HepG2 (cell line): Measurements from ENCODE around the gene MPV17L2. TPM values are rescaled to one million over a fixed set of nuclear protein-coding genes. Genes with fewer than 3 reads are reported as not detected.

ENCODE experiments used
- EP300 ChIP-seq, 3 experiments: sonication (generic) in 1 of 3; formaldehyde crosslinking in 1 of 3; IDR thresholded peaks; 2 replicates each; pipeline versions ENCODE4 v1.5.1 to v1.6.1; 2011 to 2020; ENCODE audit warnings: low read depth in 2 of 3, low read length in 2 of 3, borderline replicate concordance in 1 of 3, improper control_type of control experiment in 1 of 3, mild to moderate bottlenecking in 1 of 3, missing genetic modification reagents in 1 of 3, moderate library complexity in 1 of 3
- HNRNPH1 ChIP-seq: fragments of 200-400 bp; formaldehyde crosslinking; optimal IDR thresholded peaks from 2 replicates; pipeline ENCODE3; 2017; ENCODE audit warnings: mild to moderate bottlenecking, low read depth, low read length
- MEF2D ChIP-seq: sonication (generic); formaldehyde crosslinking; IDR thresholded peaks from 2 replicates; pipeline ENCODE4 v1.5.1; 2020; ENCODE audit warnings: mild to moderate bottlenecking, missing genetic modification reagents
- PHF21A ChIP-seq: sonication (generic); formaldehyde crosslinking; IDR thresholded peaks from 2 replicates; pipeline ENCODE4 v1.5.0; 2020; ENCODE audit warnings: mild to moderate bottlenecking, missing genetic modification reagents
- polyA plus RNA-seq, 8 experiments: library from polyadenylated mRNA; depleted of rRNA in 3 of 8; stranded (reverse) in 7 of 8; unstranded in 1 of 8; fragments of >200 nt; fragmentation: Illumina TruSeq in 4 of 8; extraction: Trizol in 4 of 8; gene quantifications; 2 replicates each; pipeline versions ENCODE4 v1.2.1 to v1.2.3, GENCODE V29; 2011 to 2016; ENCODE audit warnings: low read depth in 4 of 8, missing spikeins in 1 of 8, mixed read lengths in 1 of 8; ENCODE audit not compliant: insufficient read depth in 1 of 8
- total RNA-seq, 5 experiments: library from RNA; depleted of rRNA; stranded (reverse); fragments of >200 nt; fragmentation: Illumina TruSeq; extraction: Trizol; gene quantifications; 2 replicates each; pipeline ENCODE4 v1.2.3, GENCODE V29; 2016; ENCODE audit warnings: low read depth in 1 of 5
- TF ChIP-seq, protein P1 (sequence below): sonication (generic); formaldehyde crosslinking; IDR thresholded peaks from 2 replicates; pipeline ENCODE4 v1.8.1; 2022; ENCODE audit warnings: low read depth, mild to moderate bottlenecking, missing genetic modification reagents
- TF ChIP-seq, protein P2 (sequence below): sonication (generic); formaldehyde crosslinking; IDR thresholded peaks from 2 replicates; pipeline ENCODE4 v1.4.0; 2020; ENCODE audit warnings: missing genetic modification reagents
- TF ChIP-seq, protein P3 (sequence below): sonication (generic); formaldehyde crosslinking; IDR thresholded peaks from 2 replicates; pipeline ENCODE4 v1.4.0; 2020; ENCODE audit warnings: missing genetic modification reagents, borderline replicate concordance
- TF ChIP-seq, protein P4 (sequence below): sonication (generic); formaldehyde crosslinking; IDR thresholded peaks from 2 replicates; pipeline ENCODE4 v1.4.0; 2020; ENCODE audit warnings: missing genetic modification reagents
- TF ChIP-seq, protein P5 (sequence below), 2 experiments: sonication (generic) in 1 of 2; formaldehyde crosslinking in 1 of 2; IDR thresholded peaks; 2 replicates each; pipeline versions ENCODE4 v1.4.0 to v1.6.1; 2018 to 2020; ENCODE audit warnings: missing genetic modification reagents in 2 of 2, borderline replicate concordance in 1 of 2, low read depth in 1 of 2, mild to moderate bottlenecking in 1 of 2, missing biosample characterization in 1 of 2
- TF ChIP-seq, protein P6 (sequence below): sonication (generic); formaldehyde crosslinking; IDR thresholded peaks from 2 replicates; pipeline ENCODE4 v1.5.1; 2020; ENCODE audit warnings: missing genetic modification reagents, mild to moderate bottlenecking, borderline replicate concordance

Gene MPV17L2
- total and polyA plus RNA-seq, 2 of the 13 experiments (the other 11 are each of a cell fraction or from before 2014, with no cell fraction given): 13.6 to 16.7 TPM

DNA sequence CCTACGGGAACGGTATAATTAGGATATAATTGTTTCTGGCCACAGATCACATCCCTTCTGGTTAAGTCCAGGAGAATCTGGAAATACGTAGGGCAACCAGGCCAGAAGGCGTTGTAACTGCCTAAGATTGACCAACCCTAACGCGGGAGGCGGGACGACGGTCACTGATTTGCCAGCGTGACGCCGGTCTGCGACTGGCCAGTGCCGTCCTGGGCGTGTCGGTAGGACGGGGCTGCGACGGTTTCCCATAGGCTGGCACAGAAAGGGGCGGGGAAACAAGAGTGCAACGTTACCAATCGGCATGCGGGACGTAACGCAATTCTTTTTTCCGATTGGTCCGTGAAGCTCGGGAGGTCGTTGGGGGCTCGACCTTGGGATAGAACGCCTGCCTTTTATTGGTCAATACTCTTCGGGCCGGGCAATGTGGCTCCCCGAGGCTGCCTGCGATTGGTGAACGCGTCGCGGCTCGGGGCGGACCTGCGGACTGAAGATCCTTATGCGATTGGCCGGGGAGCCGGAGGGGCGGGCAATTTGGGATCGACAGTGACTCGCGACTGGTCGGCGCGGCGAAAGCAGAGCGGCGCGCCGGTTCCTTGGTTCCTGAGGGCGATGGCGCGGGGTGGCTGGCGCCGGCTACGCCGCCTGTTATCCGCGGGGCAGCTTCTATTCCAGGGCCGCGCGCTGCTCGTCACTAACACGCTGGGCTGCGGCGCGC lies at the start of gene MPV17L2 (continued):
- TF ChIP-seq, protein P1, sequence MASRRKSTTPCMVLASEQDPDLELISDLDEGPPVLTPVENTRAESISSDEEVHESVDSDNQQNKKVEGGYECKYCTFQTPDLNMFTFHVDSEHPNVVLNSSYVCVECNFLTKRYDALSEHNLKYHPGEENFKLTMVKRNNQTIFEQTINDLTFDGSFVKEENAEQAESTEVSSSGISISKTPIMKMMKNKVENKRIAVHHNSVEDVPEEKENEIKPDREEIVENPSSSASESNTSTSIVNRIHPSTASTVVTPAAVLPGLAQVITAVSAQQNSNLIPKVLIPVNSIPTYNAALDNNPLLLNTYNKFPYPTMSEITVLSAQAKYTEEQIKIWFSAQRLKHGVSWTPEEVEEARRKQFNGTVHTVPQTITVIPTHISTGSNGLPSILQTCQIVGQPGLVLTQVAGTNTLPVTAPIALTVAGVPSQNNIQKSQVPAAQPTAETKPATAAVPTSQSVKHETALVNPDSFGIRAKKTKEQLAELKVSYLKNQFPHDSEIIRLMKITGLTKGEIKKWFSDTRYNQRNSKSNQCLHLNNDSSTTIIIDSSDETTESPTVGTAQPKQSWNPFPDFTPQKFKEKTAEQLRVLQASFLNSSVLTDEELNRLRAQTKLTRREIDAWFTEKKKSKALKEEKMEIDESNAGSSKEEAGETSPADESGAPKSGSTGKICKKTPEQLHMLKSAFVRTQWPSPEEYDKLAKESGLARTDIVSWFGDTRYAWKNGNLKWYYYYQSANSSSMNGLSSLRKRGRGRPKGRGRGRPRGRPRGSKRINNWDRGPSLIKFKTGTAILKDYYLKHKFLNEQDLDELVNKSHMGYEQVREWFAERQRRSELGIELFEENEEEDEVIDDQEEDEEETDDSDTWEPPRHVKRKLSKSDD: no peak
- TF ChIP-seq, protein P2, sequence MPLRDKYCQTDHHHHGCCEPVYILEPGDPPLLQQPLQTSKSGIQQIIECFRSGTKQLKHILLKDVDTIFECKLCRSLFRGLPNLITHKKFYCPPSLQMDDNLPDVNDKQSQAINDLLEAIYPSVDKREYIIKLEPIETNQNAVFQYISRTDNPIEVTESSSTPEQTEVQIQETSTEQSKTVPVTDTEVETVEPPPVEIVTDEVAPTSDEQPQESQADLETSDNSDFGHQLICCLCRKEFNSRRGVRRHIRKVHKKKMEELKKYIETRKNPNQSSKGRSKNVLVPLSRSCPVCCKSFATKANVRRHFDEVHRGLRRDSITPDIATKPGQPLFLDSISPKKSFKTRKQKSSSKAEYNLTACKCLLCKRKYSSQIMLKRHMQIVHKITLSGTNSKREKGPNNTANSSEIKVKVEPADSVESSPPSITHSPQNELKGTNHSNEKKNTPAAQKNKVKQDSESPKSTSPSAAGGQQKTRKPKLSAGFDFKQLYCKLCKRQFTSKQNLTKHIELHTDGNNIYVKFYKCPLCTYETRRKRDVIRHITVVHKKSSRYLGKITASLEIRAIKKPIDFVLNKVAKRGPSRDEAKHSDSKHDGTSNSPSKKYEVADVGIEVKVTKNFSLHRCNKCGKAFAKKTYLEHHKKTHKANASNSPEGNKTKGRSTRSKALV (CRISPR knock-in tag): 0 out of 2 replicates have a peak, but pooled peaks have one; percentile 54
- TF ChIP-seq, protein P3, sequence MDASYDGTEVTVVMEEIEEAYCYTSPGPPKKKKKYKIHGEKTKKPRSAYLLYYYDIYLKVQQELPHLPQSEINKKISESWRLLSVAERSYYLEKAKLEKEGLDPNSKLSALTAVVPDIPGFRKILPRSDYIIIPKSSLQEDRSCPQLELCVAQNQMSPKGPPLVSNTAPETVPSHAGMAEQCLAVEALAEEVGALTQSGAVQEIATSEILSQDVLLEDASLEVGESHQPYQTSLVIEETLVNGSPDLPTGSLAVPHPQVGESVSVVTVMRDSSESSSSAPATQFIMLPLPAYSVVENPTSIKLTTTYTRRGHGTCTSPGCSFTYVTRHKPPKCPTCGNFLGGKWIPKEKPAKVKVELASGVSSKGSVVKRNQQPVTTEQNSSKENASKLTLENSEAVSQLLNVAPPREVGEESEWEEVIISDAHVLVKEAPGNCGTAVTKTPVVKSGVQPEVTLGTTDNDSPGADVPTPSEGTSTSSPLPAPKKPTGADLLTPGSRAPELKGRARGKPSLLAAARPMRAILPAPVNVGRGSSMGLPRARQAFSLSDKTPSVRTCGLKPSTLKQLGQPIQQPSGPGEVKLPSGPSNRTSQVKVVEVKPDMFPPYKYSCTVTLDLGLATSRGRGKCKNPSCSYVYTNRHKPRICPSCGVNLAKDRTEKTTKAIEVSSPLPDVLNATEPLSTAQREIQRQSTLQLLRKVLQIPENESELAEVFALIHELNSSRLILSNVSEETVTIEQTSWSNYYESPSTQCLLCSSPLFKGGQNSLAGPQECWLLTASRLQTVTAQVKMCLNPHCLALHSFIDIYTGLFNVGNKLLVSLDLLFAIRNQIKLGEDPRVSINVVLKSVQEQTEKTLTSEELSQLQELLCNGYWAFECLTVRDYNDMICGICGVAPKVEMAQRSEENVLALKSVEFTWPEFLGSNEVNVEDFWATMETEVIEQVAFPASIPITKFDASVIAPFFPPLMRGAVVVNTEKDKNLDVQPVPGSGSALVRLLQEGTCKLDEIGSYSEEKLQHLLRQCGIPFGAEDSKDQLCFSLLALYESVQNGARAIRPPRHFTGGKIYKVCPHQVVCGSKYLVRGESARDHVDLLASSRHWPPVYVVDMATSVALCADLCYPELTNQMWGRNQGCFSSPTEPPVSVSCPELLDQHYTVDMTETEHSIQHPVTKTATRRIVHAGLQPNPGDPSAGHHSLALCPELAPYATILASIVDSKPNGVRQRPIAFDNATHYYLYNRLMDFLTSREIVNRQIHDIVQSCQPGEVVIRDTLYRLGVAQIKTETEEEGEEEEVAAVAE: peak; percentile 95
- TF ChIP-seq, protein P4, sequence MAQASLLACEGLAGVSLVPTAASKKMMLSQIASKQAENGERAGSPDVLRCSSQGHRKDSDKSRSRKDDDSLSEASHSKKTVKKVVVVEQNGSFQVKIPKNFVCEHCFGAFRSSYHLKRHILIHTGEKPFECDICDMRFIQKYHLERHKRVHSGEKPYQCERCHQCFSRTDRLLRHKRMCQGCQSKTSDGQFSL: no peak
- TF ChIP-seq EP300 (IDR thresholded peaks at IDR 0.05; ENCODE audit: low read depth in 2 of 2, low read length in 2 of 2) (no peak), EP300 (CRISPR knock-in tag; IDR thresholded peaks at IDR 0.05; ENCODE audit: borderline replicate concordance) (no peak), PHF21A (CRISPR knock-in tag) (peak; percentile 94), HNRNPH1 (no peak), MEF2D (peak; percentile 10; the same call in 1 of the 2 replicates)
- TF ChIP-seq, protein P5, sequence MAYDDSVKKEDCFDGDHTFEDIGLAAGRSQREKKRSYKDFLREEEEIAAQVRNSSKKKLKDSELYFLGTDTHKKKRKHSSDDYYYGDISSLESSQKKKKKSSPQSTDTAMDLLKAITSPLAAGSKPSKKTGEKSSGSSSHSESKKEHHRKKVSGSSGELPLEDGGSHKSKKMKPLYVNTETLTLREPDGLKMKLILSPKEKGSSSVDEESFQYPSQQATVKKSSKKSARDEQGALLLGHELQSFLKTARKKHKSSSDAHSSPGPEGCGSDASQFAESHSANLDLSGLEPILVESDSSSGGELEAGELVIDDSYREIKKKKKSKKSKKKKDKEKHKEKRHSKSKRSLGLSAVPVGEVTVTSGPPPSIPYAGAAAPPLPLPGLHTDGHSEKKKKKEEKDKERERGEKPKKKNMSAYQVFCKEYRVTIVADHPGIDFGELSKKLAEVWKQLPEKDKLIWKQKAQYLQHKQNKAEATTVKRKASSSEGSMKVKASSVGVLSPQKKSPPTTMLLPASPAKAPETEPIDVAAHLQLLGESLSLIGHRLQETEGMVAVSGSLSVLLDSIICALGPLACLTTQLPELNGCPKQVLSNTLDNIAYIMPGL (CRISPR knock-in tag; IDR thresholded peaks at IDR 0.05; ENCODE audit: borderline replicate concordance in 1 of 2, low read depth in 1 of 2): 0 out of 4 replicates have a peak, but pooled peaks have one; percentile 3 to 21
- TF ChIP-seq, protein P6, sequence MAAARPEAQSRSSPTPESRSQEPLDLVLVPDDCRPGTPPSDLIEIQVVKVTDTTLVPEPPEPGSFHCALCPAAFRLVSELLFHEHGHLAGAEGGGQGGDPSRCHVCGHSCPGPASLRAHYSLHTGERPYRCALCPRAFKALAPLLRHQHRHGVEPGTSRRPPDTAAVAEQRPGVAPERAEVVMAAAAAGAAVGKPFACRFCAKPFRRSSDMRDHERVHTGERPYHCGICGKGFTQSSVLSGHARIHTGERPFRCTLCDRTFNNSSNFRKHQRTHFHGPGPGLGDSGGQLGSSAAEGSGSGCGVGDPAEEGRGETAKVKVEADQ: 0 out of 2 replicates have a peak, but pooled peaks have one; percentile 63
